GM18502 (cell line): ENCODE measurements around the gene TUBB3.
"Not testable (repeated sequence)": the region's sequence is repeated elsewhere in the genome, so short reads cannot be mapped to it uniquely, and the experiment has no call there.

ENCODE experiments used
- ATAC-seq: cut with Tn5 transposase; IDR thresholded peaks from one replicate; pipeline ENCODE4 v1.9.1; 2021; ENCODE audit warnings: mild to moderate bottlenecking; ENCODE audit not compliant: unreplicated experiment, poor library complexity

TUBB3 gene

GRCh38 chr16:89899879-89900481, 23.2 kb upstream of the TUBB3 start:
- ATAC-seq: no peak

DNA sequence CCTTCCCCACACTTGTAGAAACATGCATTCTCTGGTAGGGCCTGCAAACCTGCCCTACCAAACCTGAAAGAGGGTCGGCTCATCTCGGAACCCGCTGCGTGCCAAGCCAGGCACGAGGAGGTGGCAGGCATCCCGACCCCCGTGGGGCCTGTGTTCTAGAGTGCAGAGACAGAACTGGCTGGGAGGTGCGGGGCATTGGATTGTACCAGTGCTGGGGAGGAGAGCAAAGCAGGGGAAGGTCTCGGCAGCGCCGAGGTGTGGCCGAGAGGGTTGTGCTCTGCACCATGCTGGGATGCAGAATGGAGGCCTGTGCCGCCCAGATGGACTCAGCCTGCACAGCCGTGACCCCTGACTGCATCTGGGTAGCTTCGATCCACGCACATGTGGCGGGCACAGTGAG, 22.3 kb upstream of the TUBB3 start:
- no peak for ATAC-seq

DNA sequence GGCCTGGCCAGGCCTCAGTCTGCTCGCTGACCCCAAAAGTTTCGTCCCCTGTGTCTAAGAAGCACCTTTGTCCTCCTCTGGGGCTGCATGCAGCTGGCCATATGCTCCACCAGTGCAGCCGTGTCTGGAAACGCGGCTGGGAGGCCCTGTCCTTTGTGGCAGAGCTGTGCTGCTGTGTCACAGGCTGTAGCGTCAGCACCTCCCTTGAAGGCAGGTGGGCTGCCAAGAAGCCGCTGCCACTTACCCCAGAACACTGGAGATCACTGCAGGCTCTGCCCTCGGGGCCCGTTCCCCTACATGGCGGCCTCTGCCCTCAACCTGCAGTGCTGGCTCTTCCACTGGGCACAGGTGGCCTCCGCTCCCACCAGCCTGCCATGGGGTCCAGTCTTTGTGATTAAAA, 20.2 kb upstream of the TUBB3 start:
- no peak for ATAC-seq

DNA sequence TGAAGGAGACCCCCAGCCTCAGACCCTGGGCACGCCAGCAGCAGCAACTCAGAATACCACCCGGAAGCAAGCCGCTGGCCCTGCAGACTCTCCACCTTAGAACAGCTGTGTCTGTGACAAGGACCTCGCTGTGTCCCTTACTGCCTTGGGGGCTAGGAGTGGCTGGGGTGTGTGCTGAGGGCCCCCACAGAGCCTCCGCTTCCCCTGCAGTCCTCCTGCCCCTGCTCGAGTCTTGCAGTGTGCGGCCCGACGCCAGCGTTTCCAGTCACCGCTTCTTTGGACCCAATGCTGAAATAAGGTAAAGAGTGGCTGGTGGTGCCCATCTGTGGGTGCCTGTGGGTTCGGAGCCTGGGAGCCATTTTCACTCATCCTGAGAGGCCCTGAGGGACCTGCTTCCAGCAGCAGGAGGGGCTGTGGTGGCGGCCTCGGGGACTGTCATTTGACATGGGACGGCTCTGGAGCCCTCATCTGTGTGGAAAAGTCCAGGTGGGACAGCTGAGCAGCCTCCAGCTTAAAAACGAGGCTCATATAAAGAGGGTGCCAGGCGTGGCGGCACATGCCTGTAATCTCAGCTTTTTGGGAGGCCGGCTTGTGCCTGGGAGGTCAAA, 19.1 kb upstream of the TUBB3 start:
- no peak for ATAC-seq

DNA sequence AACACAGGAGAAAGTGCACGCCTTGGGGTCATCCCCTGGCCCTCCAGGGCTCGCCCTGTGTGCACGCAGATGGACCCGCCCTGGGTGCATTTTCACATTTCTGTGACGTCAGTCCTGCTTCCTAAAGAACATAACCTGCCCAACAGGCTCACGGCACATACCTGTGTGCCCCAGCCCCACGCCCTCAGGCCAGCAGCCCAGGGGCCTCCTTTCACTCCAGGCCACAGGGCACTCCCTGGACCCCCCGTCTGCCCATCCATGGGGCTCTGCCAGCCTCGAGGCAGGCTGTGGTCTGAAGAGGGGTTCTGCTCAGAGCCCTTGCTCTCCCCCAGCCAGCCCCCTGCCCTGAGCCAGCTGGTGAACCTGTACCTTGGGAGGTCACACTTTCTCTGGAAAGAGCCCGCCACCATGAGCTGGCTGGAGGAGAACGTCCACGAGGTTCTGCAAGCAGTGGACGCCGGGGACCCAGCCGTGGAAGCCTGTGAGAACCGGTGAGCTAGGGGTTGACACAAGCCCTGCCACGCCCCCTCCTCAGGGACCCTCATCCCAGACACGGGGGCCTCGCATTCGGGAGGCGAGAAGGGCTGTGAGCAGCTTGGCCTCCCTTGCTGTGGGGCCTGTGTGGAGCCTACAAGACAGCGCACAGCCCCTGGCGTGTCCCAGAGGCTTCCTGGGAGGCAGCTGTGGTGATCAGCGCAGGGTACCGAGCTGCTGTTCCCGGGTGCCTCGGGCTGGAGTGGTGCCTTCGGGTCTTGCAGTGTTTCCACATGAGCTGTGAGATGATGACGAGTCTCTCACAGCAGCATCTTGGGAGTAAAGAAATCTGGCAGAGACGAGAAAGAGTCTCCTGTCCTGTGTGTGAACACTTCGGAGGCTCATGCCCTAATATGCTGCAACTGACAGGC, 18.3 kb upstream of the TUBB3 start:
- ATAC-seq: no peak

GRCh38 chr16:89905511-89906139, 17.5 kb upstream of the TUBB3 start:
- ATAC-seq: no peak

- no peak for ATAC-seq
These were observed 16.8 kb upstream of the TUBB3 start for GRCh38 chr16:89906140-89907025.

GRCh38 chr16:89907055-89907814, 15.9 kb upstream of the TUBB3 start:
- no peak for ATAC-seq

DNA sequence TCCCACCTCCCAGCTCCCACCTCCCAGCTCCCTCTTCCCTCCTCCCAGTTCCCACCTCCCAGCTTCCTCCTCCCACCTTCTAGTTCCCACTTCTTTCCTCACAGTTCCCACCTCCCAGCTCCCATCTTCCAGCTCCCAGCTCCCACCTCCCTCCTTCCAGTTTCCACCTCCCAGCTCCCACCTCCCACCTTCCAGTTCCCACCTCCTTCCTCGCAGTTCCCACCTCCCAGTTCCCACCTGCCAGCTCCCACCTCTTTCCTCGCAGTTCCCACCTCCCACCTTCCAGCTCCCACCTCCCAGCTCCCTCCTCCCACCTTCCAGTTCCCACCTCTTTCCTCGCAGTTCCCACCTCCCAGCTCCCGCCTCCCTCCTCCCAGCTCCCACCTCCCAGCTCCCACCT, 14.9 kb upstream of the TUBB3 start:
- ATAC-seq: no peak

- ATAC-seq: no peak
These were observed 13.1 kb upstream of the TUBB3 start for GRCh38 chr16:89909777-89910716.

DNA sequence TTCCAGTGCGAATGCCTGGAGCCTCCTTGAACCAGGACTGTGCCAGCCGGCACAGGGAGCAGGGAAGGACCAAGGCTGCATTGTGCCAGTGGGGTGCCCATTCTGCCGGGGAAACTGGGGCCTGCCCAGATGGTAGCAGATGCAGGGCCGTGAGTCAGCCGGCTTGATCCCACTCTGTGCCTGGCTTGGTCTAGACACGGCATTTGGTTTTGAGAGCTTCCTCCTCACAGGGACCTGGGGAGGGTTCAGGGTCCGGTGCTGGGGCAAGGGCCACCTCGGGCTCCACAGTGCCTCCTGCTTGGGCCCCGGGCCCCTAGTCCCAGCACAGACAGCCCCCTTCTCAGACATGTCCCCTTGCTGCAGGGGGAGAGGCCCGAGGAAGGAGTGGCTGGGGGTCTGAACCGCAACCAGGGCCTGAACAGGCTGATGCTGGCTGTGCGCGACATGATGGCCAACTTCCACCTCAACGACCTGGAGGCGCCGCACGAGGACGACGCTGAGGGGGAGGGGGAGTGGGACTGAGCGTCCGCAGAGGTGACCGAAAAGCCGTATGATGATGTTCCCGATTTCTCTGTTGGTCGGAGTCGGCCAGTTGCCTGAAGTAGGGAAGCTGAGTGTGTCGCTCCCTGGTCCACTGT, 12.3 kb upstream of the TUBB3 start:
- no peak for ATAC-seq

DNA sequence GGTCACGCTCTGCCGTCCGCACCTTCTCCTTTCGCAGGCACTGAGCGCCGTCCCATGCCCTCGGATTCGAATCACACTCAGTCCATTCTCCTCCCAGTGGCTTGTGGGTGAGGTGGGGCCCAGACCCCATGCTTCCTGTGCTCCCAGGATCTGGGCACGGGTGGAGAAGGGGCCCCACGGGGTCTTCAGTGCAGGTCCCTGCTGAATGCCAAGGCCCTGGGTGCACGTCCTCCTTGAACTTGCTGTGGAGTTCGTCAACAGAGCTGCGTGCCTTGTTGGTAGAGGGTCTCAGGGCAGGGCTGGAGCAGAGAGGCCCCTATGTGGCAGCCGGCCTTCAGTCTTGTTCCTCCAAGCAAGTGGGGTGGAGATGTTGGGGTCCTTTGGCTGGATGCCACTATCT, 11.8 kb upstream of the TUBB3 start:
- ATAC-seq: no peak

DNA sequence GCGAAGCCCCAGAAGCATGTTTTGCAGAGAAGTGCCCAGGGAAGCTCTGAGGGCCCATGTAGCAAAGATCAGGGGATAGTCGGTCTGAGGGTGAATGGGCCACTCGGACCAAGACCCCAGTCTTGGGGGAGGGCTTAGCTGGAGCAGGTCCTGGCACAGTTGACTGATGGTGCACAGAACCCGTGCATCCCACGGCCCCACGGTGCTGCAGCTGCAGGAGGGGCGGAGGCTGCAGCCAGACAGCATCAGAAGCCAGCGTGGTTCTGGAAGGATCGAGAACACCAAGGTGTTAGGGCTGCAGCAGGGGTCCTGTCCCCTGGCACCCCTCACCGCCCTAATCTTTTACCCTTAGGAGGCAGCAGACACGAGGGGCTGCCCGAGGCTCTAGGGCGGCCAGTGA, 11.0 kb upstream of the TUBB3 start:
- no peak for ATAC-seq

DNA sequence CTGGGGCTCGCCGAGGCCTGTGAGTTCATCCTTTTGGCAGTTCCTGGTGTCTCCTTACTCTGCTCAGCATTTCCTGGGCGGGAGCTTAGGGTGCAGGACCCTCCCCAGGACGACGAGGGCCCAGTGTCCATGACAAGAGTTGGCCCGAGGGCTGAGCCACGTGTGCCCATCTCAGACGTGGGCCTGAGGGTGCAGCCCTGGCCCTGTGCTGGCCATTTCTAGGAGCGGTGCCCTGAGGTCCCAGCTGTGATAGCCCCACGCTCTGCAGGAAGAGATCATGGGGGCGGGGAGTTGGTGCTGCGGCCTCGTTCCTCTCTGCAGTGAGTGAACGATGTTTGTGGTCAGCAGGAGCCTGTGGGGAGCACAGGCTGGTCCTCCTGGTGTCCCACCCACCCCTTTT, 10.5 kb upstream of the TUBB3 start:
- no peak for ATAC-seq

DNA sequence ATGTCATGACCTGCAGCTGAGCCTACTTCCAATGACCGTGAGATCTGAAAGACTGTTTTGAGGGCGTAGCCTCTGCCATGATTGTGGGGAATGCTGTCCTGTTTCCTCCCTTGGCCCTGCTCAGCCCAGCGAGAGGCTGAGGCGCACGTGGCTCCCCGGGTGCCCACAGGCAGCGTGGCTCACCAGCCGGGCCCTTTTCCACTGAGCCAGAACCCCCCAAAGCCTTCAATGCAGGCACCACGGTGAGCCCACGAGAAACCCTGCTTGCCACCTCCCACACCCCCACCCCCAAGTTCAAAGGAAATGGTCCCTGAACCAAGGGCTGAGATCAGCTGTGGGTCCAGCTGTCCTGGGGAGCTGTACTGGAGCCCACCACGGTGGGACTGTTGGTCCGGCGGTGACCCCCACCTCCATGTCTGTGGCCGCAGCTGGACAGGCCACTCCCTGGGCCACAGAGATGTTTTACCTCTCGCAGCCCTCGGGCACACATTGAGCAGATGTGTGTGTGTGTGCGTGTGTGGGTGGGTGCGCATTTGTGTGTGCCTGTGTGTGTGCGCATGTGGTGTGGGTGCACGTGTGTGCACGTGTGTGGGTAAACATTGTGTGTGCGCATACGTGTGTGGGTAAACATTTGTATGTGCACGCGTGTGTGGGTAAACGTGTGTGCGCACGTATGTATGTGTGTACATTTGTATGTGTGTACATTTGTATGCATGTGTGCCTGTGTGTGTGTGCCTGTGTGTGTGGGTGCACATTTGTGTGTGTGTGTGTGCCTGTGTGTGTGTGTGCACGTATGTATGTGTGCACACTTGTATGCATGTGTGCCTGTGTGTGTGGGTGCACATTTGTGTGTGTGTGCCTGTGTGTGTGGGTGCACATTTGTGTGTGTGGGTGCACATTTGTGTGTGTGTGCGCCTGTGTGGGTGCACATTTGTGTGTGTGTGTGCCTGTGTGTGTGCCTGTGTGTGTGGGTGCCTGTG, 9.4 kb upstream of the TUBB3 start:
- ATAC-seq: no peak

DNA sequence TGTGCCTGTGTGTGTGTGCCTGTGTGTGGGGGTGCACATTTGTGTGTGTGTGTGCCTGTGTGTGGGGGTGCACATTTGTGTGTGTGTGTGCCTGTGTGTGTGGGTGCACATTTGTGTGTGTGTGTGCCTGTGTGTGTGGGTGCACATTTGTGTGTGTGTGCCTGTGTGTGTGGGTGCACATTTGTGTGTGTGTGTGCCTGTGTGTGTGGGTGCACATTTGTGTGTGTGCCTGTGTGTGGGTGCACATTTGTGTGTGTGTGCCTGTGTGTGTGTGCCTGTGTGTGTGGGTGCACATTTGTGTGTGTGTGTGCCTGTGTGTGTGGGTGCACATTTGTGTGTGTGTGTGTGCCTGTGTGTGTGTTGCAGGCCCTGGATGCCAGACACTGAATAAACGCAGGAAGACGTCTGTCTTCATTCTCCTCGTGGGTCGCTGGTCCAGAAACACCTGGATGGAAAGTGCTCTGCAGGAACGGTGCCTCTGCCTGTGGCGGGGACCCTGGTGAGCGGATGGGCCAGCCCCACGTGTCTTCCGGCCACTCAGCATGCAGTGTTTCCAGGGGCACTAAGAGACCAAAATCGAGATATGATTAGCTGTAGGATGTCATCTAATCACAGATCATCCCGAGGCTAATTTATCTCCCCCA, 8.4 kb upstream of the TUBB3 start:
- ATAC-seq: not testable (repeated sequence)
